ENCODE data around the gene EML1.

EML1 gene

GRCh38 chr14:99975190-99975589 is 182.0 kb downstream of the EML1 start:
- no peak for DNase-seq (ENCODE audit: low read depth)
- TF ChIP-seq CTCF (IDR thresholded peaks at IDR 0.05; ENCODE audit: low read length, missing control alignments): no peak
- H3K4me3 ChIP-seq (replicated peaks; ENCODE audit: low read depth, low read length): no peak overlapping the region

GRCh38 chr14:99976021-99976420 is 182.8 kb downstream of the EML1 start:
- TF ChIP-seq CTCF (IDR thresholded peaks at IDR 0.05; ENCODE audit: low read length, missing control alignments): no peak
- DNase-seq (ENCODE audit: low read depth): no peak
- H3K4me3 ChIP-seq (replicated peaks; ENCODE audit: low read depth, low read length): no peak overlapping the region

- no peak for TF ChIP-seq CTCF (IDR thresholded peaks at IDR 0.05; ENCODE audit: low read length, missing control alignments)
- H3K4me3 ChIP-seq (replicated peaks; ENCODE audit: low read depth, low read length): no peak overlapping the region
- DNase-seq (ENCODE audit: low read depth): no peak
Measured at GRCh38 chr14:99976681-99977080, 183.5 kb downstream of the EML1 start.

GRCh38 chr14:99980299-99980698 is 187.1 kb downstream of the EML1 start:
- no peak for DNase-seq (ENCODE audit: low read depth)
- H3K4me3 ChIP-seq (replicated peaks; ENCODE audit: low read depth, low read length): no peak overlapping the region
- TF ChIP-seq CTCF (IDR thresholded peaks at IDR 0.05; ENCODE audit: low read length, missing control alignments): no peak

GRCh38 chr14:99981806-99982205 is 188.6 kb downstream of the EML1 start:
- no peak for TF ChIP-seq CTCF (IDR thresholded peaks at IDR 0.05; ENCODE audit: low read length, missing control alignments)
- H3K4me3 ChIP-seq (replicated peaks; ENCODE audit: low read depth, low read length): no peak overlapping the region
- no peak for DNase-seq (ENCODE audit: low read depth)

- TF ChIP-seq CTCF (IDR thresholded peaks at IDR 0.05; ENCODE audit: low read length, missing control alignments): peak; percentile 95
- DNase-seq (ENCODE audit: low read depth): peak; percentile 81
- H3K4me3 ChIP-seq (replicated peaks; ENCODE audit: low read depth, low read length): no peak overlapping the region
Measured at GRCh38 chr14:99982537-99983250, 189.5 kb downstream of the EML1 start.

All from fibroblast of pulmonary artery (primary cell).